Measurements from ENCODE around the gene DSG4. TPM values are rescaled to one million over a fixed set of nuclear protein-coding genes. Genes with fewer than 3 reads are reported as not detected.

The DSG4 gene
- total RNA-seq, 1 donor from 2014 or later = not detected

DNA sequence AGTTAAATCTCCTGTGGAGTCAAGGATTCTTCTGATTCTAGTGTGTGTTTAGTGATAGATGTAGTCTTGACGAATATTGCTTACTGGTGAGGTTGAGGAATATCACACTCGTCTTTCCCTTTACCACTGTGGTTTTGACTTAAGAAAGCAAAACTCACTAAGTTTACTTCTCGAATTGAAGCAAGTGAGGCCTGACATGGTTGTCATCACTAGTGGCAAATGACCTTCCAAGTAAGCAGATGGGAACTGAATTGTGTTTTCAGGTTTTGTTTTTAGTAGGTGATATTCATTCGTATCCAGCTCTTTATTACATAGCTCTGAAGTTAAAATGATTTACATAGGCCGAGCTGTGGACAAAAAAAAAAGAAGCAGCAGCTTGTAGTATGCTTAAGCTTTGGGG lies 20.6 kb upstream of the DSG4 start:
- no peaks in the 10 kb centered on the region for H3K4me1 Mint-ChIP-seq (ENCODE audit: low read depth, unreplicated experiment)
- H3K27ac Mint-ChIP-seq (ENCODE audit: unreplicated experiment) = no peak overlapping the region
- TF ChIP-seq, protein P1, sequence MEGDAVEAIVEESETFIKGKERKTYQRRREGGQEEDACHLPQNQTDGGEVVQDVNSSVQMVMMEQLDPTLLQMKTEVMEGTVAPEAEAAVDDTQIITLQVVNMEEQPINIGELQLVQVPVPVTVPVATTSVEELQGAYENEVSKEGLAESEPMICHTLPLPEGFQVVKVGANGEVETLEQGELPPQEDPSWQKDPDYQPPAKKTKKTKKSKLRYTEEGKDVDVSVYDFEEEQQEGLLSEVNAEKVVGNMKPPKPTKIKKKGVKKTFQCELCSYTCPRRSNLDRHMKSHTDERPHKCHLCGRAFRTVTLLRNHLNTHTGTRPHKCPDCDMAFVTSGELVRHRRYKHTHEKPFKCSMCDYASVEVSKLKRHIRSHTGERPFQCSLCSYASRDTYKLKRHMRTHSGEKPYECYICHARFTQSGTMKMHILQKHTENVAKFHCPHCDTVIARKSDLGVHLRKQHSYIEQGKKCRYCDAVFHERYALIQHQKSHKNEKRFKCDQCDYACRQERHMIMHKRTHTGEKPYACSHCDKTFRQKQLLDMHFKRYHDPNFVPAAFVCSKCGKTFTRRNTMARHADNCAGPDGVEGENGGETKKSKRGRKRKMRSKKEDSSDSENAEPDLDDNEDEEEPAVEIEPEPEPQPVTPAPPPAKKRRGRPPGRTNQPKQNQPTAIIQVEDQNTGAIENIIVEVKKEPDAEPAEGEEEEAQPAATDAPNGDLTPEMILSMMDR (IDR thresholded peaks at IDR 0.05; ENCODE audit: partially characterized antibody, unreplicated experiment) = no peak
- H3K4me3 Mint-ChIP-seq (ENCODE audit: unreplicated experiment) = no peak overlapping the region
- H3K27me3 Mint-ChIP-seq (ENCODE audit: unreplicated experiment) = no peaks in the 10 kb centered on the region
- H3K36me3 Mint-ChIP-seq (ENCODE audit: unreplicated experiment) = no peaks in the 10 kb centered on the region
- DNase-seq = no peak
- no peaks in the 10 kb centered on the region for H3K9me3 Mint-ChIP-seq (ENCODE audit: unreplicated experiment)

DNA sequence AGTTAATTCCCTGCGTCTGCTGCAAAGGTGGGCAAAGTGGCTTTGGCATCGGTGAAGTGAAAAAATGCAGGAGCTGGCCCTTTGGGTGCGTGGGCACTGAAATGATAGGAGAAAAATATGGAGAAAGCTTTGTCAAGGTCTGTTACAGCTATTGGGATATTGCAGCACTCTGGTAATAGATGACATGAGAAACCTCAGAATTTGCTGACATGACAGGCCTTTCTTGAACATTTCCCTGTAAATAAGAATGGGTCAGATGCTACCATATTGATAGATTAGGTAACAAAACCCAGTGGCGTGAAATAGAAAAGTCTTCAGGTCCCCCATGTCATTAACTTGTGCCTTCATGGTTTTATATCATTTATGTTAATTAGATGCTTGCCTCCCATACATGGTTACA lies 12.4 kb upstream of the DSG4 start:
- peaks cover 2% of the 10 kb centered on the region for H3K27me3 Mint-ChIP-seq (ENCODE audit: unreplicated experiment)
- H3K27ac Mint-ChIP-seq (ENCODE audit: unreplicated experiment) = no peak overlapping the region
- no peak for DNase-seq
- H3K36me3 Mint-ChIP-seq (ENCODE audit: unreplicated experiment) = no peaks in the 10 kb centered on the region
- no peak overlapping the region for H3K4me3 Mint-ChIP-seq (ENCODE audit: unreplicated experiment)
- no peaks in the 10 kb centered on the region for H3K9me3 Mint-ChIP-seq (ENCODE audit: unreplicated experiment)
- H3K4me1 Mint-ChIP-seq (ENCODE audit: low read depth, unreplicated experiment) = no peaks in the 10 kb centered on the region
- TF ChIP-seq, protein P1 (IDR thresholded peaks at IDR 0.05; ENCODE audit: partially characterized antibody, unreplicated experiment) = no peak

DNA sequence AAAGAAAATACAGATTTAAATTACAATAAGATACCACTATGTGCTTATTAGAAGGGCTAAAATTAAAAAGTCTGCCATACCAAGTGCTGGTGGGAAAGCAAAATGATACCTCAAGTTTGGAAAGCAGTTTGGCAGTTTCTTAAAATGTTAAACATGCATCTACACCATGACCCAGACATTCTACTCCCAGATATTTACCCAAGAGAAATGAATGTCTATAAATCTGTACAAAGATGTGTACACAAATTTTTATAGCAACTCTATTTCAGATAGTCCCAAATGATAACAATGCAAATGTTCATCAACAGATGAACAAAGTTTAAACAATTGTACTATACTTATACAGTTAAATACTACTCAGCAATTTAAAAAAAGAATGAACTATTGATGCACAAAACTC lies 7.1 kb upstream of the DSG4 start:
- H3K36me3 Mint-ChIP-seq (ENCODE audit: unreplicated experiment) = no peaks in the 10 kb centered on the region
- no peaks in the 10 kb centered on the region for H3K27me3 Mint-ChIP-seq (ENCODE audit: unreplicated experiment)
- DNase-seq = no peak
- no peak overlapping the region for H3K4me3 Mint-ChIP-seq (ENCODE audit: unreplicated experiment)
- H3K9me3 Mint-ChIP-seq (ENCODE audit: unreplicated experiment) = no peaks in the 10 kb centered on the region
- H3K27ac Mint-ChIP-seq (ENCODE audit: unreplicated experiment) = no peak overlapping the region
- TF ChIP-seq, protein P1 (IDR thresholded peaks at IDR 0.05; ENCODE audit: partially characterized antibody, unreplicated experiment) = no peak
- H3K4me1 Mint-ChIP-seq (ENCODE audit: low read depth, unreplicated experiment) = no peaks in the 10 kb centered on the region

DNA sequence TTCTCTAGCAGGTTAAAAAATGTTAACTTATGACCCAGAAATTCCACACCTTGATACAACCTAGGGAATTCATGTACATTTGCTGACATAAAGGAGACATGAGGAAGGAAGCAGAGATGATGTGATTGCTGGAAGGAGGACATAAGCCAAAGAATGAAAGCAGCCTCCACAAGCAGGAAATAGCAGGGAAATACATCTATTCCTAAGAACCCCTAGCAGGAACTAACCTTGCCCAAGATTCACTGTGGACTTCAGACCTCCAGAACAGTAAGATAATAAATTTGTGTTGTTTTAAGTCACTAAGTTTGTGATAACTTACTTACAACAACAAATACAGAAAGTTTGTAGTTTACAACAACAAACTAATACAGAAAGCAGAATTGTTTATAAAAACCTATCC lies 4.6 kb upstream of the DSG4 start:
- no peaks in the 10 kb centered on the region for H3K4me1 Mint-ChIP-seq (ENCODE audit: low read depth, unreplicated experiment)
- TF ChIP-seq, protein P1 (IDR thresholded peaks at IDR 0.05; ENCODE audit: partially characterized antibody, unreplicated experiment) = no peak
- H3K4me3 Mint-ChIP-seq (ENCODE audit: unreplicated experiment) = no peak overlapping the region
- H3K36me3 Mint-ChIP-seq (ENCODE audit: unreplicated experiment) = no peaks in the 10 kb centered on the region
- no peaks in the 10 kb centered on the region for H3K9me3 Mint-ChIP-seq (ENCODE audit: unreplicated experiment)
- no peak for DNase-seq
- H3K27me3 Mint-ChIP-seq (ENCODE audit: unreplicated experiment) = no peaks in the 10 kb centered on the region
- H3K27ac Mint-ChIP-seq (ENCODE audit: unreplicated experiment) = no peak overlapping the region

DNA sequence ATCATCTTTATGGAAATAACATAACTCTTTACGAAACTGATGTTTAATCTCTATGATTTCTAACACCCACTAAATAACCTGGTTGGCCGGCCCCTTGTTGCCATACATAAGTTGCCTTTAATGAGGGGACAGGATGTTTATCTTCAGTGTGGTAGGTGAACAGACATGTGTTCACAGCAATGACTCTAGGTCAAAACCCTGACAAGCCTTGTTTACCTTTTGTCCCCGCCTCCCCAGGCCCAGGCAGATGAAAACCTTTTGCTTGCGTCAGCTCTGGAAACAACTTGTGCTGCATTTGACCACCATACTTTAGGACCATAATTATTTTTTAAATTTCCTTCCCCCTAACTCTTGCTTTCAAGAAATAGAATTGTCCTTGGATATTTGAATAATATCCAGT lies 2.9 kb upstream of the DSG4 start:
- Mint-ChIP-seq H3K27me3 (ENCODE audit: unreplicated experiment) (no peaks in the 10 kb centered on the region), H3K36me3 (ENCODE audit: unreplicated experiment) (no peaks in the 10 kb centered on the region)
- TF ChIP-seq, protein P1 (IDR thresholded peaks at IDR 0.05; ENCODE audit: partially characterized antibody, unreplicated experiment) = no peak

More for the DNA sequence above, 2.9 kb upstream of the DSG4 start:
- Mint-ChIP-seq H3K4me3 (ENCODE audit: unreplicated experiment) (no peak overlapping the region), H3K27ac (ENCODE audit: unreplicated experiment) (no peak overlapping the region), H3K4me1 (ENCODE audit: low read depth, unreplicated experiment) (no peaks in the 10 kb centered on the region), H3K9me3 (ENCODE audit: unreplicated experiment) (no peaks in the 10 kb centered on the region)
- DNase-seq = no peak
